ES-I3 (cell line): ENCODE measurements around the gene MTCP1.

Experiments used
- H3K36me3 ChIP-seq: 2 replicates; pipeline ENCODE4 v1.6.1; 2013; ENCODE audit warnings: mild to moderate bottlenecking, low read length, control low read depth, moderate library complexity; ENCODE audit not compliant: insufficient read depth
- H3K4me1 ChIP-seq: 2 replicates; pipeline ENCODE4 v1.6.1; 2013; ENCODE audit warnings: mild to moderate bottlenecking, control low read depth, low read length; ENCODE audit not compliant: insufficient read depth
- H3K9ac ChIP-seq: 2 replicates; pipeline ENCODE4 v1.6.1; 2013; ENCODE audit warnings: low read depth, mild to moderate bottlenecking, low read length, moderate library complexity
- H3K9me3 ChIP-seq: 2 replicates; pipeline ENCODE4 v1.6.1; 2013; ENCODE audit warnings: mild to moderate bottlenecking, low read length, moderate library complexity; ENCODE audit not compliant: control insufficient read depth, insufficient read depth

The MTCP1 gene

GRCh38 chrX:155031657-155032056 is 39.3 kb downstream of the MTCP1 start:
- Histone ChIP-seq H3K36me3 (no peaks in the 10 kb centered on the region), H3K9me3 (no peaks in the 10 kb centered on the region), H3K9ac (no peak overlapping the region), H3K4me1 (no peaks in the 10 kb centered on the region)

GRCh38 chrX:155028877-155029291 is 42.1 kb downstream of the MTCP1 start:
- no peaks in the 10 kb centered on the region for H3K4me1 ChIP-seq
- no peaks in the 10 kb centered on the region for H3K9me3 ChIP-seq
- H3K9ac ChIP-seq = no peak overlapping the region
- no peaks in the 10 kb centered on the region for H3K36me3 ChIP-seq

GRCh38 chrX:155028129-155028528 is 42.8 kb downstream of the MTCP1 start:
- Histone ChIP-seq H3K4me1 (no peaks in the 10 kb centered on the region), H3K36me3 (no peaks in the 10 kb centered on the region), H3K9me3 (no peaks in the 10 kb centered on the region), H3K9ac (peak overlapping the region; percentile 74; the same call in 1 of the 2 replicates)

- no peaks in the 10 kb centered on the region for H3K4me1 ChIP-seq
- H3K9me3 ChIP-seq = no peaks in the 10 kb centered on the region
- H3K36me3 ChIP-seq = no peaks in the 10 kb centered on the region
- H3K9ac ChIP-seq = peak overlapping the region; percentile 74
Measured at GRCh38 chrX:155027509-155028066, 43.3 kb downstream of the MTCP1 start.

GRCh38 chrX:155026727-155027508 is 44.0 kb downstream of the MTCP1 start, which contains the start of gene FUNDC2:
Gene FUNDC2, plus strand, starts transcription at chrX:155026844. Its CDS starts 95 bp downstream, at chrX:155026939.
- no peaks in the 10 kb centered on the region for H3K9me3 ChIP-seq
- no peaks in the 10 kb centered on the region for H3K4me1 ChIP-seq
- peak within 1 kb of the TSS; percentile 74 for H3K9ac ChIP-seq
- H3K36me3 ChIP-seq = no peaks in the 10 kb centered on the region

- Histone ChIP-seq H3K36me3 (no peaks in the 10 kb centered on the region), H3K9me3 (no peaks in the 10 kb centered on the region), H3K9ac (peak overlapping the region; percentile 74; the same call in 1 of the 2 replicates), H3K4me1 (no peaks in the 10 kb centered on the region)
Measured at GRCh38 chrX:155026420-155026726, 44.6 kb downstream of the MTCP1 start.

GRCh38 chrX:155023907-155024833 is 46.8 kb downstream of the MTCP1 start:
- H3K36me3 ChIP-seq = no peaks in the 10 kb centered on the region
- no peaks in the 10 kb centered on the region for H3K9me3 ChIP-seq
- H3K9ac ChIP-seq = no peak overlapping the region
- H3K4me1 ChIP-seq = no peaks in the 10 kb centered on the region

- H3K9me3 ChIP-seq = no peaks in the 10 kb centered on the region
- no peak within 1 kb of the TSS for H3K9ac ChIP-seq
- no peaks in the 10 kb centered on the region for H3K36me3 ChIP-seq
- H3K4me1 ChIP-seq = no peaks in the 10 kb centered on the region
Measured at GRCh38 chrX:155022585-155022984, 48.4 kb downstream of the MTCP1 start, which contains the start of gene F8. Gene F8, minus strand, starts transcription at chrX:155022723. Its CDS starts 171 bp downstream, at chrX:155022552.

- Histone ChIP-seq H3K4me1 (no peaks in the 10 kb centered on the region), H3K9me3 (no peaks in the 10 kb centered on the region), H3K36me3 (no peaks in the 10 kb centered on the region), H3K9ac (no peak overlapping the region)
Measured at GRCh38 chrX:155020591-155020990, 50.3 kb downstream of the MTCP1 start.
